Measurements from ENCODE around the gene LRP5. TPM values are rescaled to one million over a fixed set of nuclear protein-coding genes. Genes with fewer than 3 reads are reported as not detected.

The LRP5 gene
- total RNA-seq, 2 donors from 2014 or later = 48.3 to 57.1 TPM

GRCh38 chr11:68436162-68436888, 123.9 kb downstream of the LRP5 start:
- WGBS = 83% methylated on average over 14 of the region's 16 CpGs
- H3K9me3 ChIP-seq = no peaks in the 10 kb centered on the region
- no peaks in the 10 kb centered on the region for H3K36me3 ChIP-seq
- H3K27me3 ChIP-seq (replicated peaks; ENCODE audit: insufficient read depth) = no peaks in the 10 kb centered on the region
- no peak for DNase-seq (ENCODE audit: low spot score)
- H3K4me1 ChIP-seq (replicated peaks) = no peaks in the 10 kb centered on the region
- intact Hi-C loops (cut with DNase I) = no loop called here
- H3K4me3 ChIP-seq = no peak overlapping the region
- H3K27ac ChIP-seq = no peak overlapping the region
- no peak for TF ChIP-seq CTCF (IDR thresholded peaks at IDR 0.05)
- no peak for TF ChIP-seq POLR2A (IDR thresholded peaks at IDR 0.05)
- TF ChIP-seq POLR2AphosphoS5 (IDR thresholded peaks at IDR 0.05) = no peak

- TF ChIP-seq POLR2AphosphoS5 (IDR thresholded peaks at IDR 0.05) (no peak), POLR2A (IDR thresholded peaks at IDR 0.05) (no peak), CTCF (IDR thresholded peaks at IDR 0.05) (no peak)
- no peaks in the 10 kb centered on the region for H3K27me3 ChIP-seq (replicated peaks; ENCODE audit: insufficient read depth)
Measured at GRCh38 chr11:68436985-68437926, 124.9 kb downstream of the LRP5 start.

GRCh38 chr11:68437927-68438657, 125.7 kb downstream of the LRP5 start:
- Histone ChIP-seq H3K9me3 (no peaks in the 10 kb centered on the region), H3K36me3 (no peaks in the 10 kb centered on the region), H3K27ac (no peak overlapping the region), H3K4me1 (replicated peaks) (no peaks in the 10 kb centered on the region), H3K4me3 (no peak overlapping the region), H3K27me3 (replicated peaks; ENCODE audit: insufficient read depth) (no peaks in the 10 kb centered on the region)
- TF ChIP-seq POLR2AphosphoS5 (IDR thresholded peaks at IDR 0.05) = no peak
- TF ChIP-seq CTCF (IDR thresholded peaks at IDR 0.05) = no peak
- no peak for TF ChIP-seq POLR2A (IDR thresholded peaks at IDR 0.05)
- no peak for DNase-seq (ENCODE audit: low spot score)
- 90% methylated on average over 34 of the region's 34 CpGs for WGBS
- intact Hi-C loops (cut with DNase I) = no loop called here

More at GRCh38 chr11:68436985-68437926, 124.9 kb downstream of the LRP5 start:
- no peak overlapping the region for H3K27ac ChIP-seq
- no peaks in the 10 kb centered on the region for H3K4me1 ChIP-seq (replicated peaks)
- intact Hi-C loops (cut with DNase I) = no loop called here
- H3K9me3 ChIP-seq = no peaks in the 10 kb centered on the region
- WGBS = 83% methylated on average over 33 of the region's 34 CpGs
- no peaks in the 10 kb centered on the region for H3K36me3 ChIP-seq
- DNase-seq (ENCODE audit: low spot score) = no peak
- no peak overlapping the region for H3K4me3 ChIP-seq

GRCh38 chr11:68438658-68439259, 126.4 kb downstream of the LRP5 start:
- Histone ChIP-seq H3K4me3 (no peak overlapping the region), H3K4me1 (replicated peaks) (no peaks in the 10 kb centered on the region), H3K36me3 (no peaks in the 10 kb centered on the region), H3K9me3 (no peaks in the 10 kb centered on the region), H3K27me3 (replicated peaks; ENCODE audit: insufficient read depth) (no peaks in the 10 kb centered on the region), H3K27ac (peak overlapping the region in 1 of 2 donors; percentile 37)
- DNase-seq (ENCODE audit: low spot score) = no peak
- intact Hi-C loops (cut with DNase I) = no loop called here
- TF ChIP-seq CTCF (IDR thresholded peaks at IDR 0.05) (no peak), POLR2AphosphoS5 (IDR thresholded peaks at IDR 0.05) (no peak), POLR2A (IDR thresholded peaks at IDR 0.05) (no peak)
- 87% methylated on average over 6 of the region's 6 CpGs for WGBS
